HG03108 (cell line): ENCODE results near the gene ATAD3B.
"Not testable (repeated sequence)": the region's sequence is repeated elsewhere in the genome, so short reads cannot be mapped to it uniquely, and the experiment has no call there.

Experiments used
- ATAC-seq: cut with Tn5 transposase; IDR thresholded peaks from one replicate; pipeline ENCODE4 v1.9.1; 2021; ENCODE audit warnings: moderate library complexity; ENCODE audit not compliant: unreplicated experiment

ATAD3B gene

GRCh38 chr1:1450616-1451015, 20.9 kb upstream of the ATAD3B start:
- not testable (repeated sequence) for ATAC-seq

- ATAC-seq: no peak
Observed at GRCh38 chr1:1451696-1452364, 19.7 kb upstream of the ATAD3B start.

- ATAC-seq: not testable (repeated sequence)
Observed at GRCh38 chr1:1452365-1452739, 19.2 kb upstream of the ATAD3B start.

GRCh38 chr1:1452882-1453281, 18.7 kb upstream of the ATAD3B start:
- no peak for ATAC-seq

- ATAC-seq: not testable (repeated sequence)
Observed at GRCh38 chr1:1454286-1455056, 17.1 kb upstream of the ATAD3B start.

GRCh38 chr1:1455366-1455884, 16.1 kb upstream of the ATAD3B start:
- ATAC-seq: no peak

GRCh38 chr1:1455934-1456333, 15.6 kb upstream of the ATAD3B start:
- not testable (repeated sequence) for ATAC-seq

- ATAC-seq: not testable (repeated sequence)
Observed at GRCh38 chr1:1456683-1457255, 14.8 kb upstream of the ATAD3B start.

GRCh38 chr1:1459156-1459555, 12.4 kb upstream of the ATAD3B start:
- ATAC-seq: not testable (repeated sequence)

- ATAC-seq: not testable (repeated sequence)
Observed at GRCh38 chr1:1459711-1460110, 11.9 kb upstream of the ATAD3B start.

GRCh38 chr1:1460540-1461130, 10.9 kb upstream of the ATAD3B start:
- ATAC-seq: no peak

- ATAC-seq: no peak
Observed at GRCh38 chr1:1461721-1462317, 9.7 kb upstream of the ATAD3B start.

- ATAC-seq: no peak
Observed at GRCh38 chr1:1462318-1462966, 9.1 kb upstream of the ATAD3B start.

- ATAC-seq: no peak
Observed at GRCh38 chr1:1463312-1463711, 8.3 kb upstream of the ATAD3B start.

- ATAC-seq: not testable (repeated sequence)
Observed at GRCh38 chr1:1468196-1468985, 3.2 kb upstream of the ATAD3B start.

GRCh38 chr1:1470626-1471388, 758 bp upstream of the ATAD3B start:
- ATAC-seq: no peak

GRCh38 chr1:1472053-1472876, 700 bp downstream of the ATAD3B start:
- ATAC-seq: peak; percentile 21

- not testable (repeated sequence) for ATAC-seq
Observed at GRCh38 chr1:1476011-1476410, 4.4 kb downstream of the ATAD3B start.
